HL-60/S4 treated with phorbol 12-myristate 13-acetate at 8.2 ng/mL for 4 days and 3 days (cell line): ENCODE results near the gene HPN.
"Not testable (repeated sequence)": the region's sequence is repeated elsewhere in the genome, so short reads cannot be mapped to it uniquely, and the experiment has no call there.

Experiments used
- in situ Hi-C: fragments of 300-500 bp; cut with MboI; formaldehyde crosslinking; loops from 2 replicates; pipeline ENCODE4 v1.15.0; 2022; ENCODE audit warnings: low sequenced_read_pairs

HPN gene

DNA sequence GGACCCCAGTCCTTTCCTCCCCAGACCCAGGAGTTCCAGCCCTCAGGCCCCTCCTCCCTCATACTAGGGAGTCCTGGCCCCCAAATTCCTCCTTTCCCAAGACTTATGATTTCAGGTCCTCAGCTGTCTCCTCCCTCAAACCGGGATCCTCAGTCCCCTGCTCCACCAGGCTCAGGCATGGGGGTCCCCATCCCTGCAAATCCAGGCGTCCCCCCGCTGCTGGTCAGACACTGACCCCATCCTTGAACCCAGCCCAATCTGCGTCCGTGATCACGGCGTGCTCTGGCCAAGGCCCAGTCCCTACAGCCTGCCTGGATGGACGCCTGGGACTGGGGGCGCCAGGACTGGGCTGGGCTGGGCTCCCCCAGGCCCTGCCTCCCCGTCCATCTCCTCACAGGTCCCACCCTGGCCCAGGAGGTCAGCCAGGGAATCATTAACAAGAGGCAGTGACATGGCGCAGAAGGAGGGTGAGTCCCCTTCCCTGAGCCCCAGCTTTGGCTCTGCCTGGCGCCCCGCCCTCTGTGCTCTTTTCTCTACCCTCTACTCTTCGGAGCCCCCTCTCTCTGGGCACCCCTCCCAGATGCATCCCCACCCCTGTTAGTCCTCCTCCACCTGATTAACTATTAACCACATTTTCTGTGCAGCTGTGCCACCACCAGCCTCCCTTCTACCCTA, 672 bp downstream of the HPN start:
- in situ Hi-C loops: no loop called here

DNA sequence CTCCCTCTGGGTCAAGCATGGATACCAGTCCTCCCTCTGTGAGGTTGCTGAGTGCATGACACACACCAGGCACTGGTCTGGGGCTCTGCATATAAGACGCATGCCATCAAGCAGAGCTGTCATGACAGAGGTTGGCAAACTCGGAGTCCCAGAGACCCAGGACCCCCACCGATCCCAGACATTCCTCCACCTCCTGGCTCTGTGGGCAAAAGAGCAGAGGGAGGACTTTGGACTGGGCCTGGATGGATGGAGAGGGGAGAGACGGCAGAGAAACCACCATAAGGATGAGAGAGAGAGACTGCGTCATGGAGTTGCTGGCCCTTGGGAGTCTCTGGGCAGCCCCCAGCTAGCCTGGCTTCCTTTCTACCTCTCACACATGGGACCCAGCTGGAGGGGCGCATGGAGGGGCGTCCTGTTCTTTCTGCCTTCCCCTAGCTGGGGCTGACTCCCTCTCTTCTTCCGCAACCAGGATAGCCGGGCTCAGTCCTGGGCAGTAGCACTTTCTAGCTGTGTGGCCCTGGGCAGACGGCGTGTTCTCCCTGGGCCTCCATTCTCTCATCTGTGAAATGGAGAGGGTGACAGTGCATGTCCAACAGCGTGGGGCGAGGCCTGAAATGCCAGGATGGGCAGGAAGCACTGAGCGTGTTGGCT, 1.6 kb downstream of the HPN start:
- in situ Hi-C loops: no loop called here

DNA sequence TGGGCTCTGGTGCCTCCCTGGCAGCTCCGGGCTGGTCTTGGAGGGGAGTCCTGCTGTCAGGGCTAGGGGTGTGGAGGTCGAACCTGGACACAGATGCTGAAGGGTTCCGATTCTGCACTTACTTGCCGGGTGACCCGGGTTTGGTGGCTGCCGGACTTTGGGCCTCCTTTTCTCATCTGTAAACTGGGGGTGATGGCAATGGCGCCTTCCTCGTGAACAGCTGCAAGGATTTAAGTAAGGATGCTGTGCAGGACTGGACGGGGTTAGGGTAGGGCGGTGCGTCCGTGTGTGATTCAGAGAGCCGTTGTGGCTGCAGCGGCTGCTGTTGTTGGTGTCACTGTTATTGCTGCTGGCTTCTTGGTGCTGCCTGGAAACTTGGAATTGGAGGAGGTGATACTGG, 2.4 kb downstream of the HPN start:
- in situ Hi-C loops: no loop called here

DNA sequence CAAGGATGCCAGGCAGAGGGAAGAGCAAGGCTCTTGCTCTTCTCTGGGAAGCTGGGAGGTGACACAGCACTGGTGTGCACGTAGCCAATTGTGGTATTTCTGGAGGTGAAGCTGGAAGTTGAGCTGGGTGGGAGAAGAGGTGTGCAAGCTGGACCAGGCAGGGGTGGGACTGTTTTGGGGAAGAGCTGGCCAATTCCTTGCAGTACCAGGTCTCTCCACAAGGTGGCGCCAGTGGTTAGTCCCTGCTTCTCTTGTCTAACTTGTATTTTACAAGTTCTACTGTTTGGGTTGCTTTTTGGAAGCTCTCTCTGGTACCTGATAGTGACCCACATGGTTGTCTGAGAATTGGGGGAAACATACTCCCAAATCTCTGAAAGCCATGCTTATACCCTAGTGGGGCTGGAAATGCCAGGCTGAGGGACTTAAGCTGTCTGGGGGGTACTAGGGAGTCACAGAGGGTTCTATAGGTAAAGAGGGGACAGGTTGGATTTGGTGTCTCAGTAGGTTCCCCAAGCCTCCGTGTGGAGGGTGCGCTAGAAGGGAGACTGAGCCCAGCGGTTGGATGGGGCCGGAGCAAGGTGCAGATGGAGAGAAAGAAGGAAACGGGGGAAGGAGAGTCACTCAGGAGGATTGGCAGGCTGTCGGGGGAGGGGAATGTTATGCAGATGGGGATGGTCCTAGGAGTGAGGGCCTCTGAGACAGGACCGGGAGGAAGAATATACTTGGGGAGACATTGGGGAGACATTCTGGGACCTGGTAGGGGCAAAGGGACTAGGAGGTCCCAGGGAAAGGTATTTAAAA, 3.0 kb downstream of the HPN start:
- in situ Hi-C loops: no loop called here

DNA sequence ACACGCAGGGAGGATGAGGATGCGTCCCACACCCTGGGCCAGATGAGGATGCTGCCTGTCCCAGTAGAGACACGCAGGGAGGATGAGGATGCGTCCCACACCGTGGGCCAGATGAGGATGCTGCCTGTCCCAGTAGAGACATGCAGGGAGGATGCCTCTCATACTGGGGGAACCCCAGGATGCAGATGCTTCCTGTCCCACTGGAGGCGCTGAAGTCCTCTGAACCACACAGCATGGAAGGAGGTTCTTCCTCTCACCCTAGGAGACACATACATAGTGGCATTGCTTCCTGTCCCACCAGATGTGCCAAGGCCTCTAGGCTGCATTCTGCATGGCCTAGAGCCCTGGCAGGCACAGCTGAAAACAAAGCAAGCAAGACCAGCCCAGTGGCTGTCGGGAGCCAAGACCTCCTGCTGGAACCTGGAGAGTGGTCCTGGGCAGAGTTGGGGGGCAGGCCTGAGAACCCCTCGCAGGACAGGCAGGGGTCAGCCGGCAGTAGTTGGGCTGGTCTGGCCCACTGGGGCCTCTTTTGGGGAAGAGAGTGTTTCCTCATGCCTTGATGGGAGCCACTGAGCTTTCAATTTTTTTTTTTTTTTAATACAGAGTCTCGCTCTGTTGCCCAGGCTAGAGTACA, 4.3 kb downstream of the HPN start:
- in situ Hi-C loops: no loop called here

DNA sequence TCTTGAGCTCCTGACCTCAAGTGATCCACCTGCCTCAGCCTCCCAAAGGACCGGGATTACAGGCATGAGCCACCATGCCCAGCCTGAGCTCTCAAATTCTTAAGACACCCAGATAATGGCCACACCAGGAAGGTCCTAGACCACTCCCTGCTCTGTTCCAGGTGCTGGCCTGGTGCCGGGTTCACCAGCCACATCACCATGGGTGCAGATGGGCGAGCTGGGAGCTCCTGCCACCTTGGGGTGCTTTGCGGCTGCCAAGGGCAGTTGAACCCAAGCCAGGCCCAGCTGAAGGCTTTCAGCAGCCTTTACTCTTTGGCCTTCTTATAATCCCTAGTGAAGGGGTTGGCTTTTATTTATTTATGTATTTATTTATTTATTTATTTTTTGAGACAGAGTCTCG, 4.9 kb downstream of the HPN start:
- in situ Hi-C loops: no loop called here

DNA sequence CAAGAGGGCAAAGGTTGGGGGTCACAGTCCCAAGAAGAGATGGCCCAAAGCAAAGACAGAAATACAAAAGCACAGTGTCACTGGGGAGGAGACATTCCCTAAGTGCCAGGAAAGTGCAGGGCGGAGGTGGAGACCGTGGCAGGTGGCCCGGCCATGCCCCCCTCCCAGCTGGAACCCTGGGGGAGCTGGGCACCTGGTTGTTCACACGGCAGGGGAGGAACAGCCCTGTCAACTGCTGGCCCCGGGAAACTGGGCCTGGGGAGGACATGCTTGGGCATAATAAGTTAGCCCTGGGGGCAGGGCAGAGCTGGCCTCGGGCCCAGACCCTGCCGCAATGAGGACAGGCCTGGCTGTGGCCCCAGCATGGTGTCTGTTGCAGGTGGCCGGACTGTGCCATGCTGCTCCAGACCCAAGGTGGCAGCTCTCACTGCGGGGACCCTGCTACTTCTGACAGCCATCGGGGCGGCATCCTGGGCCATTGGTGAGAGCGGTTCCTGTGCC, 7.4 kb downstream of the HPN start:
- in situ Hi-C loops: no loop called here

GRCh38 chr19:35049456-35049855, 7.9 kb downstream of the HPN start:
- in situ Hi-C loops: no loop called here

DNA sequence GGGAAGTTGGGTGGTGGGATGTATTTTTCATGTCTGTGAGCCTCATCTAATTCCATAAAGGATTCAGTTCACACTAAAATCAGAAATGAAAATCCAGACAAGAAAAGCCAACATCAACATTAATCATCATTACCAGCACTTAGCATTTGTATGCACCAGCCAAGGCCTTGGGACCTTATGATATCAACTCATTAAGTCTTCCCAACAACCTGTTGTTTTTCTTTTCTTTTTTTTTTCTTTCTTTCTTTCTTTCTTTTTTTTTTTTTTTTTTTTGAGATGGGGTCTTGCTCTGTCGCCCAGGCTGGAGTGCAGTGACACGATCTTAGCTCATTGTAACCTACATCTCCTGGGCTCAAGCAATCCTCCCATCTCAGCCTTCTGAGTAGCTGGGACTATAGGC, 9.1 kb downstream of the HPN start:
- in situ Hi-C loops: not testable (repeated sequence)

GRCh38 chr19:35051268-35051667, 9.7 kb downstream of the HPN start:
- in situ Hi-C loops: not testable (repeated sequence)

DNA sequence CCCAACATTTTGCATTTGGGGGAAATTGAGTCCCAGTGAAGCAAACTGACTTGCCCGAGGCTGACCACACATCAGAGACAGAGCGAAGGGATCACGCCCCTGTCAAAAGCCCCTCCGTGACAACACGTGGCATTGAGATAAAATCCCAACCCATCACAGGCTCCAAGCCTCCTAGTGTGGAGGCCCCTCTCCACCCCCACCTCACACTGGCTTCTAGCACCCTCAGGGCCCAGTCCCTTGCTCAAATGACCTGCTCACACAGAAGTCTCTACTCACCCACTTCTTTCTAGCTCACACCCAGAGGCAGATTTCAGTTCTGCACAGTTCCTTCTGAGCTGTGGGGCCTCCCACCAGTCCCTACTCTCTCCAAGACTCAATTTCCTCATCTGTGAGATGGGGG, 10.3 kb downstream of the HPN start:
- in situ Hi-C loops: no loop called here

- in situ Hi-C loops: no loop called here
These were observed 11.2 kb downstream of the HPN start for GRCh38 chr19:35052599-35053190.

GRCh38 chr19:35053667-35054293, 12.3 kb downstream of the HPN start:
- in situ Hi-C loops: no loop called here

DNA sequence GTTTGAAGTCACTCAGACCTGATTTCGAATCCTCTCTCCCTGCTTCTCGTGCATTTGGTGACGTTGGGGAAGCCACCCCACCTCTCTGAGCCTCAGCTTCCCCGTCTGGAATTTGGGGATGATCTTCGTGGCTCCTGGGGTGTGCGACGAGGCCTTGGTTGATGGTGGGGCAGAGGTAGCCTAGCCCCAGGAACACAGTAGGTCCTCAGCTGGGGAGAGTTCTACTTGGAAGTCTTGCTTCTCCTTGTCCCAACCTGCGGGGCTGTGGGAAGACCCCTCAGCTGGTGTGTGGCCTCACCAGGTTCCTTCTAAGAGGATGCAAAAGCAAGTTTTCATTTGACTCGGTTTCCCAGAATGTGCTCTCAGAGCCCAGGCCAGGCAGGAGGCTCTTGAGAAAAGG, 13.1 kb downstream of the HPN start:
- in situ Hi-C loops: no loop called here

GRCh38 chr19:35055715-35056179, 14.2 kb downstream of the HPN start:
- in situ Hi-C loops: no loop called here

DNA sequence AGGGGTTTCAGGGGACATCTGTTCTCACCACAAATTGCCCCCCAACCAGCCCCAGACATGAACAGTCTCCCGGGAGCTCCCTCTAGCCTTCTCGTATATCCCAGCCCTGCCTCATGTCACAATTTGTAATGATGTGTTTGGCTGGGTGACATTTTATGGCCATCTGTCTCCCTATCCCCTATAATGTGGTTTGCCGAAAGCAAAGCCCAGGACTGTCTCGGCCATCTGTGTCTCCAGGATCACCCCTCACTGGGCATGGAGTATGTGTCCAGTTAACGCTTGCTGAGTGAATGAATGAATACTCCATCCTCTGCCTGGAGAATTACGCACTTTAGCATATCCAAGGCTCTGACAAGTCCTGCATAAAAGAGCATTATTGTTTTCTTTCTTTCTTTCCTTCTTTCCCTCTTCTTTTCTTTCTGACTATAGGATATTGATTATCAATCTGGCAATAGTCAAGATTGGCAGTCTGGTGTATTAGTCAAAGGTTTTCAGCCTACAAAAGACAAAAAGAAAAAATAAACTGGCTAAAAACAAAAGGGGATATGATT, 15.1 kb downstream of the HPN start:
- in situ Hi-C loops: no loop called here

- in situ Hi-C loops: no loop called here
These were observed 16.8 kb downstream of the HPN start for GRCh38 chr19:35058370-35058769.

- in situ Hi-C loops: no loop called here
These were observed 17.7 kb downstream of the HPN start for GRCh38 chr19:35059006-35059798.

GRCh38 chr19:35059799-35060091, 18.2 kb downstream of the HPN start:
- in situ Hi-C loops: no loop called here
